ENCODE data around the gene WNT6. TPM values are rescaled to one million over a fixed set of nuclear protein-coding genes. Genes with fewer than 3 reads are reported as not detected.

The WNT6 gene
- total RNA-seq, 2 donors from 2014 or later: 1.8 TPM

DNA sequence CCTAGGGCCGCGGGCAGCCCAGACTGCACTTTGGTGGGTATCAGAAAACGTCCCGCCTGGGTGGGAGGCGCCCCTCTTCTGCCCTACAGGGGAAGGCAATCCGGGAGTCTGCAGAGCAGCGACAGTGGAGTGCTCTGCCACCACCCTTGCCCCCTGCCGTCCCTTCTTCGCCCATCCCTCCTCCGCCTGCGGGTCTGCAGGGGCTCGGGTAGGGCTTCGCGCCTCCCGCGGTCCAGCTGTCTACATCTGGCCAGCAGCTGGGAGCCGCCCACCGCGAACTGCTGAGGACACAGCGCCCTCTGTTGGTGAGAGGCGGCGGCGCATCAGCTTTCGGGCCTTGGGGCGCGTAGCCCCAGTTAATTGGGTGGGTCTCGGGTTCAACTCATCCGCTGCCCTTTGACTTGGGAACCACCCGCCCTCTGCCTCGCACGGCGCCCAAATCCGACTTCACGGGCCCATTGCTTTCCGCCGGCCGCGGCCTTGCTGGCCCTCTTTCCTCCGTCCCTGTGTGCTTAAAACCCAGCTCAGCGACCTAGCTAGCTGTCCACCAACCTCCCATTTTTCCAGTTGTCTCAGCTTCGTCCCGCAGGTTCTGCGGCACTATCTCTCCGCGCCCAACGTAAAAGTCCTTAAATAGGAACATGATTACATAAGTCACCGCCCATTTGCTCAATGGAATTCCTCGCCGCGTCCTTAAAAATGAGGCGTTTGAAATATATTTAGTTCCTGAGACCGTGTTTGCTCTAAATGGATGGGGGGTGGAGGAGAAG, 38.7 kb downstream of the WNT6 start:
- intact Hi-C loops (cut with DNase I): no loop called here
- peak; percentile 80 to 83 for ATAC-seq
- peak; percentile 79 for DNase-seq

DNA sequence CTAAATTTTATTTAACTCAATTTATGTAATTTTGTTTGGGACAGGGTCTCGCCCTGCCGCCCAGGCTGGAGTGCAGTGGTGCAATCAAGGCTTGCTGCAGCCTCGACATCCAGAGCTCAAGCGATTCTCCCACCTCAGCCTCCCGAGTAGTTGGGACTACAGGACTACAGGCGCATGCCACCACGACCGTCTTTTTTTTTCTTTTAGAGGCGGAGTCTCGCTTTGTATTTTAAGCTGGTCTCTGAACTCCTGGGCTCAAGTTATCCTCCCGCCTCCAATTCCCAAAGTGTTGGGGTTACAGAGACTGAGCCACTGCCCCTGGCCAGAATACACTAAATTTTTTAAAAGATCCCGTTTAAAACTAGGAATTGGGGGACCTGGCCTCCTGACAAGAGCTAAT, 39.5 kb downstream of the WNT6 start:
- ATAC-seq (no peak), DNase-seq (no peak)
- intact Hi-C loops (cut with DNase I): no loop called here

- DNase-seq: no peak
- no peak for ATAC-seq
- intact Hi-C loops (cut with DNase I): no loop called here
Measured at GRCh38 chr2:218902427-218902826, 42.8 kb downstream of the WNT6 start.

- DNase-seq (no peak), ATAC-seq (no peak)
- intact Hi-C loops (cut with DNase I): no loop called here
Measured at GRCh38 chr2:218904176-218904575, 44.6 kb downstream of the WNT6 start.

DNA sequence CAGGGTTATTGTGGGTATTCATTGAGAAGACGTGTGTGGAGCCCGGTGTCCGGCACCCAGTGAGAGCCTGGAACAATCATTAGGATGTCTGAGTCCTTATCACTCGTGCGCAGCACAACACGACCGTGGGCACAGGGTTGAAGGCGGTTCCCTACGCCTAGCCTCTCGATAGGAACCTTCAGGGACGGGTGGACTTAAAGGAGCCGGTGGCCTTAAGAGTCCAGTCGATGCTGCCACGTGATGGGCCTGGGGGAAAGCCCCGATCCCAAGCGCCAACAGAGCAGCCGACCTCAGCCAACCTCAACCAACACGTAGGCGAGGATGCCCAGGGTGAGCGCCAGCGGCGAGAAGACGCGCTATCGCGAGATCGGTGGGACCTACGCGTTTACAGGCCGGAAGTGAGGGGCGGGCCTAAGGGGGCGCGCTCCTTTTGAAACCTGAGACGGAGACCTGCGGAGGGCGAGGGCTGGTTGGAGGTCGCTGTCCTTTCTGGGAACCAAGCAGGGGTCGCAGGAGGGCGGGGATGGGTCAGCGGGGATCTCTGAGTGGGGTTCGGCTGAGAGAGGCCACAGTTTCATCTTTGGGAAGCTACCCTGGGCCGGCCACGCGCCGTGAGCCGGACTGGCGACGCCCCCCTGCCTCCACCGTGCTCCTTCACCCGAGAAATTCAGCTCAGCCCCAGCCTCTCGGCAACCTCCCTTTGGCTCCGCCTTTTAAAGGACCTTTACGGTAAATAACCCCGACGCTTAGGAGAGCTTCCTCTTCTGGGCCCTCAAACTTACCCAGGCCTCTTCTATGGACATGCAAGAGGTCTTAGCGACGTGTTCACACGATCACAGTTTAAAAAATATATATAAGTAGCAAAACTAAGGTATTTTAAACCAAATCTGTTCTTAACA, 49.4 kb downstream of the WNT6 start:
- ATAC-seq (peak; percentile 98), DNase-seq (peak; percentile 92)
- intact Hi-C loops (cut with DNase I): no loop called here

DNA sequence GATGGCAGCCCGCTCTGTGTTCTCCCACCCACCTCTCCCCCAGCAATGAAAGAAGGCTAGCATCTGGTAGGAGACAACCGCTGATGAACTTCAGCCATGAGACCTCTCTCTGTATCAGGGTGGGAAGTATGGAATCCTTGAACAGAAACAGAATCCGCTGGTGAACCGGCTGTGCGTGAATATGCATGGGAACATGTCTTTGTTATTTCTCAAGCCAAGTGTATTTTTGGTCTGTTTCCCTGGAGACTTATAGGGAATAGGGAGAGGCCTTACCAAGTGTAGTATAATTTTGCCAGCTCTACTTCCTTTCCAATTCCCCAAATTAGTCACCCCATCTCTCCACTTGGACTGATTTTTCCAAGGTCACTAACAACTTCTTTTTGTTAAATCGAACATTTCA, 51.1 kb downstream of the WNT6 start:
- ATAC-seq (no peak), DNase-seq (no peak)
- intact Hi-C loops (cut with DNase I): no loop called here

DNA sequence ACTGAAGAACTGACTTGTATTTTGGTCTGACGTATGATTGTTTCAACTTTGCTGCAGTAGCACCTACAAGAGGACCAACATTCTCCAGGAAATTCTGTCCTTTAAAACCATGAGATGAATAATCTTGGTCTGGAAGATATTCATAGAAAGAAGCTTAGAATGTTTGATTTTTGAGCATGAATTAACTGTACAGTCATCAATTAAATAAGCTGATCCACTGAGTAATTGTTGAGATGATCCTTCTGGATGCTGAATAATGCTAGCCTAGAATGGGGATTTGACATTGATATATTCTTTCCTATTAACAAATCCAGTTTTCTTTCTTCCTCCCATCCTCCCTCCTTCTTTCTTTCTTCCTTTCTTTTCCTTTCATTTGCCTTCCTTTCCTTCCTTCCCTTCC, 60.9 kb downstream of the WNT6 start:
- intact Hi-C loops (cut with DNase I): no loop called here
- DNase-seq: no peak
- ATAC-seq: no peak

Small RNA genes within 50 kb of the gene (microRNA-seq; reads per million reads assigned to microRNA genes)
- 0 reads per million in 2 donors for gene MIR9500

Other genes starting within 250 kb of the WNT6 start
- gene ZNF142, start 200.2 kb upstream of the WNT6 start, total RNA-seq: 10 to 100 TPM; 12.6 to 17.8 TPM
- gene BCS1L, start 200.1 kb upstream of the WNT6 start, total RNA-seq: 10 to 100 TPM; 33.3 to 35.3 TPM
- gene RNF25, start 187.8 kb upstream of the WNT6 start, total RNA-seq: 10 to 100 TPM; 13.6 to 15.0 TPM
- gene STK36, start 187.7 kb upstream of the WNT6 start, total RNA-seq: 10 to 100 TPM in 1 of 2 donors, 1 to 10 TPM in 1; 5.6 to 10.0 TPM
- gene TTLL4, start 149.0 kb upstream of the WNT6 start, total RNA-seq: 10 to 100 TPM in 1 of 2 donors, 1 to 10 TPM in 1; 8.0 to 12.3 TPM
- 10 to 100 TPM; 13.8 to 17.4 TPM for gene CYP27A1, start 77.7 kb upstream of the WNT6 start, total RNA-seq
- under 1 TPM; 0.10 to 0.18 TPM for gene PRKAG3, start 28.0 kb upstream of the WNT6 start, total RNA-seq
- gene WNT10A, start 21.0 kb downstream of the WNT6 start, total RNA-seq: under 1 TPM in 1 of 2 donors, not detected in 1; 0.52 TPM
- not detected for gene CDK5R2, start 99.9 kb downstream of the WNT6 start, total RNA-seq
- not detected for gene FEV, start 125.4 kb downstream of the WNT6 start, total RNA-seq
- not detected for gene CRYBA2, start 133.6 kb downstream of the WNT6 start, total RNA-seq
- not detected for gene CFAP65, start 181.7 kb downstream of the WNT6 start, total RNA-seq
- gene IHH, start 201.1 kb downstream of the WNT6 start, total RNA-seq: not detected